HEK293 (cell line): ENCODE results near the gene PCBP4.

ENCODE experiments used
- CTCF ChIA-PET: fragments of 350-600 bp; formaldehyde crosslinking; extraction: SDS; loops from one replicate; lab custom pipeline; 2021; ENCODE audit warnings: antibody characterized with exemption; lab: Yijun Ruan, JAX
- POLR2A ChIA-PET: fragments of 300-600 bp; formaldehyde crosslinking; extraction: SDS; loops from one replicate; lab custom pipeline; 2020; ENCODE audit warnings: antibody characterized with exemption, inconsistent platforms; lab: Yijun Ruan, JAX
- H3K27ac ChIP-seq: fragments of 200-500 bp; sonication (Bioruptor generic); 2 replicates; pipeline ENCODE4 v1.5.1; 2014; ENCODE audit warnings: low read depth, low read length, control low read depth, inconsistent platforms; ENCODE audit errors: extremely low read depth
- H3K36me3 ChIP-seq, 2 experiments: fragments of 200-500 bp in 1 of 2; sonication (Bioruptor generic) in 1 of 2; 1 replicate in 1 of 2; 2 replicates in 1 of 2; pipeline ENCODE4 v1.5.1; 2014 to 2017; ENCODE audit warnings: inconsistent platforms in 2 of 2, low read length in 2 of 2; ENCODE audit not compliant: control insufficient read depth in 2 of 2, insufficient read depth in 1 of 2
- H3K4me1 ChIP-seq: fragments of 200-500 bp; sonication (Bioruptor generic); 2 replicates; pipeline ENCODE4 v1.5.1; 2014; ENCODE audit warnings: mild to moderate bottlenecking, low read length, inconsistent platforms; ENCODE audit not compliant: control insufficient read depth, insufficient read depth
- H3K4me3 ChIP-seq: 2 replicates; pipeline ENCODE4 v1.5.1; 2011; ENCODE audit warnings: low read depth, mild to moderate bottlenecking, control low read depth, low read length, moderate library complexity
- H3K9me3 ChIP-seq: fragments of 200-500 bp; sonication (Bioruptor generic); 2 replicates; pipeline ENCODE4 v1.5.1; 2014; ENCODE audit warnings: low read depth, low read length, inconsistent platforms; ENCODE audit not compliant: control insufficient read depth, insufficient read depth
- MYNN ChIP-seq: fragments of 450-650 bp; formaldehyde crosslinking; IDR thresholded peaks from 2 replicates; pipeline ENCODE4 v1.5.1; 2016; ENCODE audit warnings: missing biosample characterization, missing genetic modification characterization, borderline replicate concordance
- OVOL3 ChIP-seq: fragments of 450-650 bp; formaldehyde crosslinking; IDR thresholded peaks from 2 replicates; pipeline ENCODE4 v1.5.1; 2016; ENCODE audit warnings: missing biosample characterization, missing genetic modification characterization
- SCRT1 ChIP-seq: fragments of 450-650 bp; formaldehyde crosslinking; IDR thresholded peaks from 2 replicates; pipeline ENCODE4 v1.5.1; 2016; ENCODE audit warnings: missing biosample characterization, missing genetic modification characterization, borderline replicate concordance
- SP2 ChIP-seq: fragments of 450-650 bp; formaldehyde crosslinking; IDR thresholded peaks from 2 replicates; pipeline ENCODE4 v1.5.1; 2016; ENCODE audit warnings: missing biosample characterization, missing genetic modification characterization
- ZBTB21 ChIP-seq: fragments of 450-650 bp; formaldehyde crosslinking; IDR thresholded peaks from 2 replicates; pipeline ENCODE4 v1.5.1; 2017; ENCODE audit warnings: missing biosample characterization, missing genetic modification characterization
- ZFP3 ChIP-seq: fragments of 450-650 bp; formaldehyde crosslinking; IDR thresholded peaks from 2 replicates; pipeline ENCODE4 v1.5.1; 2016; ENCODE audit warnings: low read depth, missing biosample characterization, missing genetic modification characterization
- ZNF132 ChIP-seq: fragments of 450-650 bp; formaldehyde crosslinking; IDR thresholded peaks from 2 replicates; pipeline ENCODE4 v1.5.1; 2017; ENCODE audit warnings: missing biosample characterization, missing genetic modification characterization, borderline replicate concordance
- ZNF274 ChIP-seq, 2 experiments: fragments of 200-500 bp in 1 of 2; fragments of 450-650 bp in 1 of 2; sonication (Bioruptor generic) in 1 of 2; formaldehyde crosslinking in 1 of 2; IDR thresholded peaks; 2 replicates each; pipeline versions ENCODE4 v1.5.1 to v1.6.1; 2014 to 2016; ENCODE audit warnings: borderline replicate concordance in 1 of 2, inconsistent platforms in 1 of 2, low read length in 1 of 2, missing biosample characterization in 1 of 2, missing genetic modification characterization in 1 of 2
- ZNF280C ChIP-seq: fragments of 450-650 bp; formaldehyde crosslinking; IDR thresholded peaks from 2 replicates; pipeline ENCODE4 v1.5.1; 2016; ENCODE audit warnings: missing biosample characterization, missing genetic modification characterization
- ZNF354C ChIP-seq: fragments of 450-650 bp; formaldehyde crosslinking; IDR thresholded peaks from 2 replicates; pipeline ENCODE4 v1.5.1; 2016; ENCODE audit warnings: missing biosample characterization, missing genetic modification characterization, low read depth, borderline replicate concordance
- ZNF394 ChIP-seq: fragments of 450-650 bp; formaldehyde crosslinking; IDR thresholded peaks from 2 replicates; pipeline ENCODE4 v1.5.1; 2016; ENCODE audit warnings: missing biosample characterization, missing genetic modification characterization, mild to moderate bottlenecking, moderate library complexity, borderline replicate concordance
- ZNF426 ChIP-seq: fragments of 450-650 bp; formaldehyde crosslinking; IDR thresholded peaks from 2 replicates; pipeline ENCODE4 v1.5.1; 2017; ENCODE audit warnings: missing biosample characterization, missing genetic modification characterization, mild to moderate bottlenecking, inconsistent platforms, moderate library complexity
- ZNF513 ChIP-seq: fragments of 450-650 bp; IDR thresholded peaks from 2 replicates; pipeline ENCODE4 v1.5.1; 2018; ENCODE audit warnings: missing biosample characterization, missing genetic modification characterization
- ZNF654 ChIP-seq: fragments of 450-650 bp; formaldehyde crosslinking; IDR thresholded peaks from 2 replicates; pipeline ENCODE4 v1.5.1; 2016; ENCODE audit warnings: low read depth, missing biosample characterization, missing genetic modification characterization
- ZNF792 ChIP-seq: fragments of 450-650 bp; formaldehyde crosslinking; IDR thresholded peaks from 2 replicates; pipeline ENCODE4 v1.5.1; 2016; ENCODE audit warnings: missing biosample characterization, missing genetic modification characterization
- ZSCAN4 ChIP-seq: fragments of 450-650 bp; formaldehyde crosslinking; IDR thresholded peaks from 2 replicates; pipeline ENCODE4 v1.5.1; 2017; ENCODE audit warnings: missing biosample characterization, missing genetic modification characterization

PCBP4 gene

GRCh38 chr3:51946796-51947195 lies 20.5 kb downstream of the PCBP4 start:
- Histone ChIP-seq H3K36me3 (peaks cover 0 to 15% of the 10 kb centered on the region in 2 experiments; a peak in 1 of 3 replicates), H3K27ac (no peak overlapping the region), H3K9me3 (no peaks in the 10 kb centered on the region), H3K4me1 (peaks cover 4% of the 10 kb centered on the region), H3K4me3 (no peak overlapping the region)
- TF ChIP-seq ZNF426 (no peak), OVOL3 (tag by site-specific recombination) (no peak), SP2 (tag by site-specific recombination) (no peak), ZSCAN4 (tag by site-specific recombination) (no peak)
- ChIA-PET POLR2A (no interaction called here), CTCF (interaction anchor here (1.0 to 1.6 kb wide), 2 partner anchors 27 to 147 kb away, joined by 3 read pairs; partner anchors contain the start of gene ABHD14B)

GRCh38 chr3:51945926-51946705 lies 21.1 kb downstream of the PCBP4 start:
- ChIA-PET POLR2A (no interaction called here), CTCF (interaction anchor here (1.0 kb wide), 1 partner anchor 146 kb away, joined by 3 read pairs; no protein-coding TSS in a partner anchor)
- no peaks in the 10 kb centered on the region for H3K9me3 ChIP-seq

GRCh38 chr3:51945031-51945840 lies 22.0 kb downstream of the PCBP4 start:
- peaks cover 4% of the 10 kb centered on the region for H3K4me1 ChIP-seq
- no peaks in the 10 kb centered on the region for H3K9me3 ChIP-seq
- ChIA-PET CTCF (no interaction called here), POLR2A (interaction anchor here (1.1 kb wide), 1 partner anchor 46 kb away, joined by 3 read pairs; no protein-coding TSS in a partner anchor)
- TF ChIP-seq SCRT1 (no peak), ZNF274 (IDR thresholded peaks at IDR 0.05; ENCODE audit: low read length) (no peak), ZNF274 (tag by site-specific recombination; IDR thresholded peaks at IDR 0.05; ENCODE audit: borderline replicate concordance) (no peak), ZNF394 (tag by site-specific recombination) (no peak), MYNN (tag by site-specific recombination) (no peak), ZFP3 (tag by site-specific recombination) (no peak), ZNF513 (tag by site-specific recombination) (no peak), ZNF354C (no peak)
- TF ChIP-seq, all 188 proteins: peak for 0
- Histone ChIP-seq H3K4me3 (no peak overlapping the region), H3K36me3 (peaks cover 0 to 15% of the 10 kb centered on the region in 2 experiments; a peak in 1 of 3 replicates), H3K27ac (no peak overlapping the region)

More at GRCh38 chr3:51945926-51946705, 21.1 kb downstream of the PCBP4 start:
- TF ChIP-seq ZNF132 (tag by site-specific recombination) = no peak
- TF ChIP-seq ZNF280C (tag by site-specific recombination) = no peak
- TF ChIP-seq ZNF792 (tag by site-specific recombination) = no peak
- no peak for TF ChIP-seq ZNF654
- no peak for TF ChIP-seq ZBTB21
- TF ChIP-seq, all 188 proteins: peak for 0
- H3K36me3 ChIP-seq = peaks cover 0 to 15% of the 10 kb centered on the region in 2 experiments; a peak in 1 of 3 replicates
- H3K4me1 ChIP-seq = peaks cover 4% of the 10 kb centered on the region
- H3K27ac ChIP-seq = no peak overlapping the region
- H3K4me3 ChIP-seq = no peak overlapping the region
